HAP-1 (cell line): Measurements from ENCODE around the gene TPM3.

ENCODE experiments used
- DNase-seq, 2 experiments: peaks; one replicate each; pipeline ENCODE4 v3.0.0-alpha.2; 2016 to 2020; ENCODE audit warnings: low spot score in 2 of 2
- H3K27me3 ChIP-seq: fragments of 250-450 bp; sonication (Bioruptor Pico); 2 replicates; pipeline ENCODE4 v1.5.1; 2020; ENCODE audit warnings: low read depth, mild to moderate bottlenecking, moderate library complexity
- H3K36me3 ChIP-seq: fragments of 250-450 bp; sonication (Bioruptor Pico); replicated peaks from 2 replicates; pipeline ENCODE4 v1.5.1; 2020; ENCODE audit warnings: mild to moderate bottlenecking
- H3K4me1 ChIP-seq: fragments of 250-450 bp; sonication (Bioruptor Pico); 2 replicates; pipeline ENCODE4 v1.5.1; 2020; ENCODE audit warnings: mild to moderate bottlenecking
- H3K4me3 ChIP-seq: fragments of 250-450 bp; sonication (Bioruptor Pico); 2 replicates; pipeline ENCODE4 v1.5.1; 2020; ENCODE audit warnings: mild to moderate bottlenecking, moderate library complexity
- H3K9me3 ChIP-seq: fragments of 250-450 bp; sonication (Bioruptor Pico); 2 replicates; pipeline ENCODE4 v1.5.1; 2020; ENCODE audit warnings: mild to moderate bottlenecking, moderate library complexity
- in situ Hi-C: fragments of 300-500 bp; cut with MboI; formaldehyde crosslinking; loops from 3 replicates; pipeline ENCODE4 v1.14.3; 2020; ENCODE audit warnings: low sequenced_read_pairs, inconsistent platforms, mixed read lengths

Gene TPM3

DNA sequence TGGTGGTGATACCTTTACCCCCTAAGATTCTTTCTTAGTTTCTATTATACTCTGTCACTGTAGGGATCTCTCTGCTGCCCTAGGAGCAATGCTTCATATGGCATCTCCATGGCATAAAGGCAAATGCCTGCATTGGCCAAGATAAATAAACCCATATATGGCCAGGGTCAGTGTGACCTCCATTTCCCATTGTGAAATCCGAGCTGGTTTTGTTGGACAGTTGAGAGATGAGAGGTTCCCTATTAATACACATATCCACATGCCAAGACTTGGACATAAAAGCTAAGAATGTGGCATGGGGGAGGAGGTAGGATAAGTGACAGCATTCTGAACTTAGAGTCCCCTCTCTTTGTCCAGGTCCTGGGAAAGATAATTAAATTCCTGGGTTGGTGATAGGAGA, 1.4 kb downstream of the TPM3 start:
- Histone ChIP-seq H3K36me3 (no peaks in the 10 kb centered on the region), H3K9me3 (no peaks in the 10 kb centered on the region), H3K4me1 (peaks cover 26% of the 10 kb centered on the region), H3K4me3 (no peak overlapping the region), H3K27me3 (no peaks in the 10 kb centered on the region)
- DNase-seq: no peak
- in situ Hi-C loops: no loop called here

GRCh38 chr1:154186852-154187501, 4.9 kb downstream of the TPM3 start:
- in situ Hi-C loops: loop anchor here (10.0 kb wide), 1 partner anchor 148 kb away; no protein-coding TSS in a partner anchor
- Histone ChIP-seq H3K4me3 (no peak overlapping the region), H3K36me3 (no peaks in the 10 kb centered on the region)

DNA sequence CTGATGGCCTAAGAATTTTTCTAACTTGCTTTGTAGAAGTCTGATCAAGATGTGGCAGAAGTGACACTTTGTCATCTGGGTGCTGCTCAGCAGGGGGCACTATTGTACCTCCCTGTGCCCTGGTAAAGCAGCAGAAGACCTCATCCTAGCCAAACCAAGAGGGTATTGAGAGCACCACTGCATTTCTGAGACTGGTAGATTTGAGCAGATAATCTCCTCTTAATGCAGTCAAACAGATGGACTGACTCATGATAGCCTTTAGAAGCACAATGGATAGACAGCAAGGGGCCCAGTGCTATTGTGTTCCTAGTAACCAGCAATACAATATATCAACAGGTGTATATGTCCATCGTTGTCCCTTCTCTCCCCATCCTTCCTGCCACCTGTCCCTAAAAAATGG, 5.7 kb downstream of the TPM3 start:
- DNase-seq: peak; percentile 69 to 85
- Histone ChIP-seq H3K9me3 (no peaks in the 10 kb centered on the region), H3K4me1 (peaks cover 32% of the 10 kb centered on the region), H3K27me3 (no peaks in the 10 kb centered on the region), H3K4me3 (no peak overlapping the region), H3K36me3 (no peaks in the 10 kb centered on the region)
- in situ Hi-C loops: loop anchor here (10.0 kb wide), 1 partner anchor 149 kb away; no protein-coding TSS in a partner anchor

More at GRCh38 chr1:154186852-154187501, 4.9 kb downstream of the TPM3 start:
- Histone ChIP-seq H3K9me3 (no peaks in the 10 kb centered on the region), H3K27me3 (no peaks in the 10 kb centered on the region), H3K4me1 (peaks cover 27% of the 10 kb centered on the region)
- peak; percentile 44 to 88 for DNase-seq

- in situ Hi-C loops: loop anchor here (5.0 to 10.0 kb wide), 2 partner anchors 89 to 152 kb away; partner anchors contain the start of gene HAX1
- Histone ChIP-seq H3K36me3 (peaks cover 14% of the 10 kb centered on the region), H3K4me1 (peaks cover 60% of the 10 kb centered on the region), H3K27me3 (no peaks in the 10 kb centered on the region), H3K9me3 (no peaks in the 10 kb centered on the region), H3K4me3 (peak overlapping the region; percentile 98)
- peak; percentile 98 to 99 for DNase-seq
These were observed 8.6 kb downstream of the TPM3 start for GRCh38 chr1:154183046-154183915.

DNA sequence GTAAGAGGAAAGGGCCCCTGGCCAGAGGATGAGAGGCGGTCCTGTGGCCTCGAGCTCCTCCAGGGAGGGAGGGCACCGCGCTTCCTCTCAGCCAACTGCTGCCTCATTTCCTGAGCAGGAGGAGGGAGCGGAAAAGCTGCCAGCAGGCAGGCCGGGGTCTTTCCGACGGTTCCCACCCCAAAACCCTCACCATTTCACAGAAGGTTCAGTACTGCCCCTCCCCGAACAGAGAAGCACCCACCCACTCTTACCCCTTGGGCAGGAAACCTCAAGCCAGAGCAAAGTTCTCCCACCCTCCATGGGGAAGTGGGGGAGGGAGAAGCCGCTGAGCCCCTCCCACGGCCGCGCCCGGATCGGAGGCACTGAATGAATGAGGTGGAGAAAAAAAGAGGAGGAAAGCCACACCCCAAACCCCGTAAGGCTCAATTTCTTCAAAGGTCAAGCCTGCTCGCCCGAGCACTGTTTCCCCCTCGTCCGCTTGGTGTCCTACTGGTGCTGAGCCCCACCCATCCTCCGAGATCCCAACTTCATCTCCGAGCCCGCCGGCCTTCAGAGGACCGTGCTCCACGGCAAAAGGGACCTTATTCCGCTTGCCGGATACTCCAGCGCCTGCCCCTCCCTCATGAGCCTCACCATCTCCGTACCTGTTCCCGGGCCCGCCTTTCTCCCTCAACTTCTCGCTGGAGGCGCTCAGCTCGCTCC, 9.4 kb downstream of the TPM3 start:
- peak; percentile 69 to 78 for DNase-seq
- Histone ChIP-seq H3K4me1 (peaks cover 57% of the 10 kb centered on the region), H3K9me3 (no peaks in the 10 kb centered on the region), H3K27me3 (no peaks in the 10 kb centered on the region), H3K4me3 (peak overlapping the region; percentile 98), H3K36me3 (peaks cover 18% of the 10 kb centered on the region)
- in situ Hi-C loops: loop anchor here (5.0 to 10.0 kb wide), 2 partner anchors 90 to 152 kb away; partner anchors contain the start of gene HAX1

GRCh38 chr1:154181944-154182343, 10.0 kb downstream of the TPM3 start:
- Histone ChIP-seq H3K4me1 (peaks cover 51% of the 10 kb centered on the region), H3K36me3 (peaks cover 18% of the 10 kb centered on the region), H3K27me3 (no peaks in the 10 kb centered on the region), H3K9me3 (no peaks in the 10 kb centered on the region), H3K4me3 (peak overlapping the region; percentile 98)
- in situ Hi-C loops: loop anchor here (5.0 to 10.0 kb wide), 2 partner anchors 90 to 153 kb away; partner anchors contain the start of gene HAX1
- DNase-seq: no peak

- peaks cover 30% of the 10 kb centered on the region for H3K36me3 ChIP-seq
These were observed 11.8 kb downstream of the TPM3 start for GRCh38 chr1:154179946-154180687.

DNA sequence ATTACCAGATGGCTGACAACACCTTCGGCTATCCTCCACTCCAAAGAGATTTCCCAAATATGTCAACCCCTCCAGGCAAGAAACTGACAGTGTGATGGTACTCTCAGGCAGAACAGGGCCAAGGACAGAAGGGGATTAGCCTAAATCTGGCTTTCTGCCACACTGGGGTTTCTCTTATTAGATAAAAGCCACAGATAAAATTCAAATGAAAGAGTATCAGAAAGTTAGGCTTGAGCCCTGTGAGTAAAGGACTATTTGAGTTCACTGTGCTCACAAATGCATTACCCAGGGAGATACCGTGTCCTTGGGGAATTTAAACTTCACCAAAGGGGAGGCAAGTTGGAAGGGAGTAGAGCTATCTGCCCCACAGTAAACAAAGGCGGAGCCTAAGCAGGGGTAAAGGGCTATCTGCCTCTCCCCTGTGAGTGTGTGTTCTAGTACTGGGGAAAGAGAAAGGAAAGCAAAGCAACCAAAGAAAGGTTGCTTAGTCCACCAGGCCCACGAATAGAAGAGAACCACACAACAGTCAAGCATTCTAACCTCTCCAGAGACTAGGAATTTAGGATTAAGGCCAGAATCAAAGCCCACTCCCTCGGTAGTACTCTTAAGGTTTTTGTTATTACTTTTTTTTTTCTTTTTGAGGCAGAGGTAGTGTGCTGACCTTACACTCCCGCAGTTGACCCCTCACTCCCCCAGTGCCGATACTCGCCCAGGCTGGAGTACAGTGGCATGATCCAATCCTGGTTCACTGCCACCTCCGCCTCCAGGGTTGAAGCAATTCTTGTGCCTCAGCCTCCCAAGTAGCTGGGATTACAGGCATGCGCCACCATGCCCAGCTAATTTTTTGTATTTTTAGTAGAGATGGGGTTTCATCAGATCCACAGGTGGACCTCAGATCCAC, 12.7 kb downstream of the TPM3 start:
- Histone ChIP-seq H3K36me3 (peaks cover 36% of the 10 kb centered on the region), H3K9me3 (no peaks in the 10 kb centered on the region), H3K4me1 (peaks cover 39% of the 10 kb centered on the region), H3K4me3 (no peak overlapping the region), H3K27me3 (no peaks in the 10 kb centered on the region)
- in situ Hi-C loops: no loop called here
- peak in 1 of 2 experiments; percentile 40 for DNase-seq

More at GRCh38 chr1:154179946-154180687, 11.8 kb downstream of the TPM3 start:
- no peaks in the 10 kb centered on the region for H3K27me3 ChIP-seq
- no peak overlapping the region for H3K4me3 ChIP-seq
- peaks cover 39% of the 10 kb centered on the region for H3K4me1 ChIP-seq
- in situ Hi-C loops: loop anchor here (5.0 to 10.0 kb wide), 2 partner anchors 92 to 155 kb away; partner anchors contain the start of gene HAX1
- no peaks in the 10 kb centered on the region for H3K9me3 ChIP-seq
- DNase-seq: no peak

DNA sequence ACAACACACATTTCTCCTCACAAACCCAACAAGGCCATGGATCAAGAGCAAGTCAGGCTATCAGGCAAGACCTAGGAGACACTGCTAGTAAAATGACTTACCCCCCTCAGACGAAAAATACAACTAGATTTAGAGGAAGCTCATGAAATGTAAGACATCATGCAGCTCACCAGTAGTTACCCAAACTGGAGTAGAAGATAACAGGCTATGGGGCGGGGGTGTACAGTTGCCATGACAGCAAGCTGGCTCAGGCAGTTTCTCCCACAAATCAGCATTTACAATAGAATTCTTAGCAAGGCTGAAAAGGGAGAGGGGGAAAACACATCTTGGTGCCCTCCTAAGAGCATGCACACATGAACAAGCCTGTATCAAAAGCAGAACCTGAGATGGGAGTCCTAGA, 13.9 kb downstream of the TPM3 start:
- Histone ChIP-seq H3K4me3 (no peak overlapping the region), H3K27me3 (no peaks in the 10 kb centered on the region), H3K9me3 (no peaks in the 10 kb centered on the region), H3K36me3 (peaks cover 47% of the 10 kb centered on the region), H3K4me1 (peaks cover 36% of the 10 kb centered on the region)
- in situ Hi-C loops: no loop called here
- no peak for DNase-seq

DNA sequence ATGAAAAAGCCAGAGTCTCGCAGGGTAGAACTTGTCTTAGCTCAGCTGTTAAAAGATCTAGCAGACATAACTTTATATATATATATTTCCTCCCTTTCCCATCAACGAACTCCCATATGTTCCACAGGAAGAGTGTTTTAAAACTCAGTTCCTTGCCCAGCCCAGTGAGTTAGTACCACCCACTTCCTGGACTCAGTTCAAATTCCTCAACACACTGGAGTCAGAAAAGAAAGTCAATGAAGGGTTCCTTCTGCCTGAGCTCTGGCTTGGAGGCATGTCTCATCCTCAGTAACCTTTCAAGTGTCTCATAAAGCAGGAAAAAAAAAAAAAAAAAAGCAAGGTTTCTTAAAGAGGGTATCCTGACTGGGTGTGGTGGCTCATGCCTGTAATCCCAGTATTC, 15.6 kb downstream of the TPM3 start:
- Histone ChIP-seq H3K27me3 (no peaks in the 10 kb centered on the region), H3K4me3 (no peak overlapping the region), H3K4me1 (peaks cover 32% of the 10 kb centered on the region), H3K9me3 (no peaks in the 10 kb centered on the region), H3K36me3 (peaks cover 63% of the 10 kb centered on the region)
- in situ Hi-C loops: no loop called here
- no peak for DNase-seq

DNA sequence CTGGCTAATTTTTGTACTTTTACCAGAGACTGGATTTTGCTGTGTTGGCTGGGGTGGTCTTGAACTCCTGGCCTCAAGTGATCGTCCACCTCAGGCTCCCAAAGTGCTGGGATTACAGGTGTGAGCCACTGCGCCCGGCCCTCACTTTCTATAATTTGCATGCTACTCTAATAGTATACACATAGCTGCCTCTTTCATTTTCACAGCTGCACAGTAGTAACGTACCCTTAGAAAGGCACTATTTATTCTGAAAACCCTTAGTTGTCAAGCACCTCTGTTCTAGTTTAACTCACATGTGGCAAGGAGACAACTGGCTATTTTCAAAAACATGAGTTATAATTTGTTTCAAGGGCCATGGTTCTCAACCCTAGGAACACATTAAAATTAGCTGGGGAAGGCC, 17.2 kb downstream of the TPM3 start:
- H3K27me3 ChIP-seq: no peaks in the 10 kb centered on the region
- peaks cover 15% of the 10 kb centered on the region for H3K4me1 ChIP-seq
- no peak overlapping the region for H3K4me3 ChIP-seq
- no peak for DNase-seq
- no peaks in the 10 kb centered on the region for H3K9me3 ChIP-seq
- in situ Hi-C loops: no loop called here
- H3K36me3 ChIP-seq: peaks cover 72% of the 10 kb centered on the region

DNA sequence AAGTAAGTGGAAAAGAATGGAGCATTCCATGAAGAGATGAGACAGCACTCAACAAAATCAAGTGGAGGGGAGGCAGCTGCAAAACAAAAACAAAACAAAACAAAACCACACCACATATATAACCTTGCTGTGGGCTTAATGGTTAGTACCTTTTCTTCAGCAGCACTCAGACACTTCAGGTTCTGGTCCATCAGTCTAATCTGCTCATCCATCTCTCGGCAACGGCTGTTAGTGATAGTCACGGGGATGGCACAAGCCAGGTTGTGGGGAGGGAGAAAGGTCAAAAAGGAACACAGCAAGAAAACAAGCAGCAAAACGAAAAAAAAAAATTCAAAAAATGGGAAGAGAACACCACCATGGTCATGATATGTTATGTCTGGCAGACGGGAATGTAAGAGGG, 20.0 kb downstream of the TPM3 start:
- Histone ChIP-seq H3K27me3 (no peaks in the 10 kb centered on the region), H3K36me3 (peaks cover 90% of the 10 kb centered on the region), H3K9me3 (no peaks in the 10 kb centered on the region), H3K4me3 (no peak overlapping the region), H3K4me1 (no peaks in the 10 kb centered on the region)
- no peak for DNase-seq
- in situ Hi-C loops: no loop called here
